ENCODE measurements around the gene CBR3.

DNA sequence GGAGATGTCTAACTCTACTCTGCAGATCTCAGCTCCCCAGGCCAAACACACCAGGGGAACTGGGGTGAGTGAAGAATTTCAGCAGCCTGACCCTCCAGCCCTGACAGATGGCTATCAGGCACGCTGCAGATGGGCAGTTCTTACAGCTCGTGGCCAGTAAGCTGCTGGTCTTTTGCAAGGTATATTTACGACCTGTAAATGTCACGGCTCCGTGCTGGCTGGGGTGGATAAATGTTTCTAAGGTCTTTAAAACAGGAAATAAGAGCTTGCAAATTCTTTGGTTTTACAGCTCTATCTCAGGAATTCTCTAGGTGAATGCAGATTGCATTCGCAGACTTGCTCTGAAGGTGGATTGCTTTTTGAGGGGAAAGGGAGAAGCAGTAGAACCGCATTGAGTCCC is 31.8 kb downstream of the CBR3 start:
- TF ChIP-seq, protein P1, sequence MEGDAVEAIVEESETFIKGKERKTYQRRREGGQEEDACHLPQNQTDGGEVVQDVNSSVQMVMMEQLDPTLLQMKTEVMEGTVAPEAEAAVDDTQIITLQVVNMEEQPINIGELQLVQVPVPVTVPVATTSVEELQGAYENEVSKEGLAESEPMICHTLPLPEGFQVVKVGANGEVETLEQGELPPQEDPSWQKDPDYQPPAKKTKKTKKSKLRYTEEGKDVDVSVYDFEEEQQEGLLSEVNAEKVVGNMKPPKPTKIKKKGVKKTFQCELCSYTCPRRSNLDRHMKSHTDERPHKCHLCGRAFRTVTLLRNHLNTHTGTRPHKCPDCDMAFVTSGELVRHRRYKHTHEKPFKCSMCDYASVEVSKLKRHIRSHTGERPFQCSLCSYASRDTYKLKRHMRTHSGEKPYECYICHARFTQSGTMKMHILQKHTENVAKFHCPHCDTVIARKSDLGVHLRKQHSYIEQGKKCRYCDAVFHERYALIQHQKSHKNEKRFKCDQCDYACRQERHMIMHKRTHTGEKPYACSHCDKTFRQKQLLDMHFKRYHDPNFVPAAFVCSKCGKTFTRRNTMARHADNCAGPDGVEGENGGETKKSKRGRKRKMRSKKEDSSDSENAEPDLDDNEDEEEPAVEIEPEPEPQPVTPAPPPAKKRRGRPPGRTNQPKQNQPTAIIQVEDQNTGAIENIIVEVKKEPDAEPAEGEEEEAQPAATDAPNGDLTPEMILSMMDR (IDR thresholded peaks at IDR 0.05 in 8 of 11, conservative IDR thresholded peaks at IDR 0.05 in 3 of 11) = no peak
- TF ChIP-seq POLR2A (IDR thresholded peaks at IDR 0.05) = no peak

All from spleen (tissue), 7 donors.